CD4-positive, alpha-beta T cell treated with Interleukin-12 subunit alpha and Interleukin-12 subunit beta, for 1 hour (primary cell): Measurements from ENCODE around the gene CDC16.
"Not testable (repeated sequence)": the region's sequence is repeated elsewhere in the genome, so short reads cannot be mapped to it uniquely, and the experiment has no call there.

Source experiments
- DNase-seq: peaks from one replicate; pipeline ENCODE4 v3.0.0-alpha.2; 2020

Gene CDC16, protein sequence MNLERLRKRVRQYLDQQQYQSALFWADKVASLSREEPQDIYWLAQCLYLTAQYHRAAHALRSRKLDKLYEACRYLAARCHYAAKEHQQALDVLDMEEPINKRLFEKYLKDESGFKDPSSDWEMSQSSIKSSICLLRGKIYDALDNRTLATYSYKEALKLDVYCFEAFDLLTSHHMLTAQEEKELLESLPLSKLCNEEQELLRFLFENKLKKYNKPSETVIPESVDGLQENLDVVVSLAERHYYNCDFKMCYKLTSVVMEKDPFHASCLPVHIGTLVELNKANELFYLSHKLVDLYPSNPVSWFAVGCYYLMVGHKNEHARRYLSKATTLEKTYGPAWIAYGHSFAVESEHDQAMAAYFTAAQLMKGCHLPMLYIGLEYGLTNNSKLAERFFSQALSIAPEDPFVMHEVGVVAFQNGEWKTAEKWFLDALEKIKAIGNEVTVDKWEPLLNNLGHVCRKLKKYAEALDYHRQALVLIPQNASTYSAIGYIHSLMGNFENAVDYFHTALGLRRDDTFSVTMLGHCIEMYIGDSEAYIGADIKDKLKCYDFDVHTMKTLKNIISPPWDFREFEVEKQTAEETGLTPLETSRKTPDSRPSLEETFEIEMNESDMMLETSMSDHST

DNA sequence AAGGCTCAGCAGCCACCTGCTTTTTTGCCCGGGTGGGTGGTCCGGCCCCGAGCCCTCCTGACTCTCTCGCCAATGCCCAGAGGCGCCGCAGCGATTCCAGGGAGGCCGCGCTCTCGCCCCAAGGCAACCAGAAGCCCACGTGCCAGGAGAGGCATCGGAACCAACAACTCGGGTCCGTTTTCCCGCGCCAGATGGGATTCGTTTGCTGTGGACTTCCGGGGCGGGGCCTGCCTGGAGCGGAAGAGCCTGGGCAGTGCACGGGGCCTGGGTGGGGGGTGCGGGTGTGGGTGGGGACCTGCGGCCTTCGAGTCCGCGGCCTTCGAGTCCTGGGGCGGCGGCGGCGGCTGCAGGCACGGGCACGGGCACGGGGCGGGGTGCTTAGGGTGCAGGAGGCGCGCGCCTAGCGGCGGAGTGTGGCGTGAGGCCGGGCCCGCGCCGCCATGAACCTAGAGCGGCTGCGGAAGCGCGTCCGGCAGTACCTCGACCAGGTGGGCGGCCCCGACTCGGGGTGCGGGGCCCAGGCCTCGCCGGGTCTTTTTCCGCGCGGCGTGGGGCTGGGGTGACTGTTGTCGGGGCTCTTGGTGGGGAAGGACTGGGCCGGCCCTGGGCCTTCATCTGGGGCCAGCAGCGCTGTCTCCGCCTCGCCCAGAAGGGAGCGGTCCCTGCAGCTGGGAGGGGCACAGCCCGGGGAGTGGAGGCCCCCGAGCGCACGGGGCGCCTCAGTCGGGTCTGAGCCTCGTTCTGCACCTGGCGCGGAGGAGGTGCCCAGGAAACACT is at the start of gene CDC16:
CDC16 (plus strand) TSS at position 253 of the 777 bp plus-strand sequence; CDS start at position 441, 188 bp downstream.
- DNase-seq = peak; percentile 82

DNA sequence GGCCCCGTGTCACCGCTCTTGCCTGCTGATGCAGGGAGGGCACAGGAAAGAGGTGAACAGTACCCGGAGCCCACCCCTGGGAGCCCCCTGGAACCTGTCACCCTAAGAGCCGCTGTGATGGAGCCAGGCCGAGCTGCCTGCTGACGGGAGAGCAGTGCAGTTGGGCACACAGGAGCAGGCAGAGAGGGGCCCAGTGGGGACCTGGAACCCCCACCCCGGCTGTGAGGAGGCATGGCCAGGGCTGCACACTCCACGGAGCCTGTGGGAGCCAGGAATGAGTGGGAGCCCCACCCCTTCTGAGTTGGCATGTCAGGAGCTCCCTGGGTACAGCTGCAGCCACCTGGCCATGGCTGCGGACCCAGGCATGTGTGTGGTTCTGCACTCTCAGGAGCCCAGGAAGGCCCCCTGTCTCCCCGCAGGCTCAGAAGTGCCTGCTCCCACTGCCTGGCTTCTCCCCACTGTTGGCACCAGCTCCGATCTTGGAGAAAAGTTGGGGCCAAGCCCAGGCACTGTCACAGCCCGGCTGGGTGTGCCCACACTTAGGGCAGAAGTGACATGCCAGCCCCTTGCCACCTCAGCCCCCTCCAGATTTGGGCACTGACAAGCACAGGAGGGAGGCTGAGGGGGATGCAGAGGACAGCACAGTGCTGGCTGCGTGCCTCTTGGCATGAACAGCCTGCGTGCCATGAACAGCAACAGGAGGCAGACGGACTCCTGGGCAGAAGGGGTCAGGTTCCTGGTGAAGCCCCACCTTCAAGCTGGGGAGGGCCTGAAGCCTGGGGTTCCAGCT is 49.3 kb upstream of the CDC16 start:
- no peak for DNase-seq

DNA sequence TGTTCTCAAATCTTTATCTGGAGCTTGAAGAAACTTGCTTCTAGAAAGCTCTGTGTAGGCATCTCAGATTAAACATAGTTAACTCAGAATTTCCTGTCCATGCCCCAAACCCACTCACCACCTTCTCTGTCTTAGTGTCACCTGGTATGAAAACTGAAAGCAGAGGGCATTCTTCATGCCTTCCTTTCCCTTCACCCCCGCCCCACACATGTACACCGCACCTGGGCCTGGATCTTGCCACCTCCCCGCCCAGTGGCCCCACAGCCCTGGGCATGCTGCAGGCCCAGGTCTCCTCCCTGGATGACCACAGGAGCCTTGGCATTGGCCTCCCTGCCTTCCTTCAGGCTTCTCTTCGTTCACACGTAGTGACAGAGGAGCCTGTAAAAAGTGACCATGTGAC is 39.8 kb upstream of the CDC16 start:
- DNase-seq = peak; percentile 21

DNA sequence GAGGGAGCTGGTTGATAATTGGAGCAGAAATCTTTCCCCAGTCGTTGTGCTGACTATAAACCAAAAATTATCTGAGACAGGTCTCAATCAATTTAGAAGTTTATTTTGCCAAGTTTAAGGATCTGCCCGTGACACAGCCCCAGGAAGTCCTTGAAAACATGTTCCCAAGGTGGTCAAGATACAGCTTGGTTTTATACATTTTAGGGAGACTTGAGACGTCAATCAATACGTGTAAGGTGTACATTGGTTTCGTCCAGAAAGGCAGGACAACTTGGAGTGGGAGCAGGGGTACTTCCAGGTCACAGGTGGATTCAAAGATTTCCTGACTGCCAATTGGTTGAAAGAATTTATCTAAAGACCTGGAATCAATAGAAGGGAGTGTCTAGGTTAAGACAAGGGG is 38.1 kb upstream of the CDC16 start:
- DNase-seq = no peak

DNA sequence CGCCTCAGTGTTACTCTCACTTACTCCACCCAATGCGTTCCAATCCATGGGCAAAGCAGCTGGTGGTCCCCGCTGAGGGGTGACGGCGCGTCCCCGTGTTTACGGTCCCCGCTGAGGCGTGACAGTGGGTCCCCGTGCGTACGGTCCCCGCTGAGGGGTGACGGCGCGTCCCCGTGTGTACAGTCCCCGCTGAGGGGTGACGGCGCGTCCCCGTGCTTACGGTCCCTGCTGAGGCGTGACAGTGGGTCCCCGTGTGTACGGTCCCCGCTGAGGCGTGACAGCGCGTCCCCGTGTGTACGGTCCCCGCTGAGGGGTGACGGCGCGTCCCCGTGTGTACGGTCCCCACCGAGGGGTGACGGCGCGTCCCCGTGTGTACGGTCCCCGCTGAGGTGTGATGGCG is 36.1 kb upstream of the CDC16 start:
- DNase-seq = no peak

DNA sequence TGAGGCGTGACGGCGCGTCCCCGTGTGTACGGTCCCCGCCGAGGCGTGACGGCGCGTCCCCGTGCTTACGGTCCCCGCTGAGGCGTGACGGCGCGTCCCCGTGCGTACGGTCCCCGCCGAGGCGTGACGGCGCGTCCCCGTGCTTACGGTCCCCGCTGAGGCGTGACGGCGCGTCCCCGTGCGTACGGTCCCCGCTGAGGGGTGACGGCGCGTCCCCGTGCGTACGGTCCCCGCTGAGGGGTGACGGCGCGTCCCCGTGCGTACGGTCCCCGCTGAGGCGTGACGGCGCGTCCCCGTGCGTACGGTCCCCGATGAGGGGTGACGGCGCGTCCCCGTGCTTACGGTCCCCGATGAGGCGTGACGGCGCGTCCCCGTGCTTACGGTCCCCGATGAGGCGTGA is 35.2 kb upstream of the CDC16 start:
- DNase-seq = not testable (repeated sequence)

DNA sequence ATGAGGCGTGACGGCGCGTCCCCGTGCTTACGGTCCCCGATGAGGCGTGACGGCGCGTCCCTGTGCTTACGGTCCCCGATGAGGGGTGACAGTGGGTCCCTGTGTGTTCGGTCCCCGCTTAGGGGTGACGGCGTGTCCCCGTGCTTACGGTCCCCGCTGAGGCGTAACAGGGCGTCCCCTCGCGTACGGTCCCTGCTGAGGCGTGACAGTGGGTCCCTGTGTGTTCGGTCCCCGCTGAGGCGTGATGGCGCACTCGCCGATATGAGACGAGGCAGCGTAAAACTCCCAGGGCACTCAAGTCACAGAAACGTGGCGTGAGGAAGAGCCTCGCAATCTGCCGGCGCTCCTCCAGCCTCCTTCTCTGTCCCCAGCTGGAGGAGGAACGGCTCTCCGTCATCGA is 34.7 kb upstream of the CDC16 start:
- DNase-seq = no peak

DNA sequence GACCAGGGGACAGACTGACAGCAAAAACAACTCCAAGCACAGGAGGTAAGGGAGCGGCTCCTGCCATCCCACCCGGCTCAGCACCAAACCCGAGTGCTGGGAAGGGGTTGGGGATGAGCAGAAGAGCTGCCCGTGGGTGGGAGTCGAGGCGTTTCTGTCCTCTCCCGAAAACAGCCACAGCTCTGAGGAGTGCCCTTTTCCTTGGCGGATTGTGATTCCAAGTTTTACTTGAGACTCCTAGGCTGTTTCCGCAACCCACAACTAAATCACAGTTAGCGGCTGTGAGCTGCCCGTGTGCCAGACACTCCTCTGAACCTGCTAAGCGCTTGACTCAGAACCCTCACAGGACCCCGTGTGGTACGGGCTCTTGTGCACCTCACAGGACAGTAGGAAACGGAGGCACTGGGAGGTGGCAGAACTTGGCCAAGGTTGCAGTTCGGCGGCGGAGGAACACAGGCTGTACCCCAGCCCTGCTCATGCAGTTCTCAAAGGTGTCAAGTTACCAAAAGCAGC is 34.2 kb upstream of the CDC16 start:
- no peak for DNase-seq

DNA sequence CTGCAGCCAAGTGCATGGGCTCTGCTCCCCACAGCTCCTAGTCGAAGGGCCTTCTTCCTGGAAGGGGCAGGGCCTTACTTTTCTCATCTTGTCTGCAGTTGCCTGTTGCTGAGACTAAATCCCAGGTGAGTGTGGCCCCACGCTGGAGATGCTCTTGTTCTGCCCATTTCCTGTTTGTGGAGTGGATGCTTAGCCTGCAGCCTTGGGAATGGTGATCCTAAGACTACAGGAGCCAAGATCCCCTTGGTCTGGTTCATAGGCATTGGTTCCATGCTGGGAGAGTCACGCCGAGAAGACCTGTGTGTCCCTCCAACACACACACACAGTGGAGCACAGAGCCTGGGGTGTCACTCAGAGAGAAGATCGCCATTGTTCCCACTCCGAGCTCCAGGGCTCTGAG is 32.1 kb upstream of the CDC16 start:
- no peak for DNase-seq

DNA sequence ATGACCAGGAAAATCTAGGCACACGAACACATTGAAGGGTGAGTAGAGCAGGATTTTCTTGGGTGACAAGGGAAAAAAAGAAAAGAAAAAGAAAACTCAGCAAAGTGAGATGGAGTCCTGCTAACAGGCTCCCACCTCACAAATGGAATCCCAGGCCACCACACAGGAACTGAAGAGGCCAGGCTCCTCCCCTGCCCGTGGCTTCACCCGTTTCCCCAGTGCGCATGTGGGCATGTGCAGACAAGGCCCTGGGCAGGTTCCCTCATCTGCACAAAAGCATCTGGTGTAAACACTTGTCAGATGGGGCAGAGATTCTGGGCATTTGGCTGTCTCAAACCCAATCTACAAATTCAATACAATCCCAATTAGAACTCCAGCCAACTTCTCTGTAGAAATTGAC is 31.2 kb upstream of the CDC16 start:
- peak; percentile 38 for DNase-seq

DNA sequence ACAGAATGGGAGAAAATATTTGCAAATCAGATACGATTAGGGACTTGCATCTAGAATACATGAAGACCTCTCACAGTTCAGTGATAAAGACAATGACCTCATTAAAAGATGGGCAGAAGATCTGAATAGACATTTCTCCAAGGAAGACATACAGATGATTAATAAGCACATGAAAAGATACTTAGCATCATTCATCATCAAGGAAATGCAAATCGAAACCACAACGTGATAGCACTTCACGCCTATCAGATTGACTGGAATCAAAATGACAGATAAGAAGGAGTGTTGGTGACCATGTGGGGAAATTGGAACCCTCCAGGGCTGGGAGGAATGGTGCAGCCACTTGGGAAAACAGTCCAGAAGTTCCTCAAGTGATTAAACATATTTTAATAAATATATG is 29.8 kb upstream of the CDC16 start:
- DNase-seq = no peak

DNA sequence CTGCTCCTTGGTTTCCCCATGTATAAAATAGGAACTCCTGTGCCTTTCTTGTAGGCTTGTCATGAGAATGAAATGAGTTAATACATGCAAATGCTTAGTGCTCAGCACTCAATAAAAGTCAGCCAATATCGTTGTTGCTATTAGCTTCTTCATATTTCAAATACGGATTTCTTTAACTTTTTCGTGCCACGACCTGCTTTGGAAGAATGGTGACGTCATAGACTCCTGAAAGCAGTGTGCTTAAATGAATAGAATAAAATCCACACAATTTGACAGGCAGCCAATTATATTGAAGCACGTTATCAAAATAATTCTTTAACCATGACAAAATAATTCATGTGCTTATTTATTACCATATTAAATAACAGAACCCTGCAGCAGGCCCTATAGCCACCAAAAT is 26.6 kb upstream of the CDC16 start:
- DNase-seq = no peak

DNA sequence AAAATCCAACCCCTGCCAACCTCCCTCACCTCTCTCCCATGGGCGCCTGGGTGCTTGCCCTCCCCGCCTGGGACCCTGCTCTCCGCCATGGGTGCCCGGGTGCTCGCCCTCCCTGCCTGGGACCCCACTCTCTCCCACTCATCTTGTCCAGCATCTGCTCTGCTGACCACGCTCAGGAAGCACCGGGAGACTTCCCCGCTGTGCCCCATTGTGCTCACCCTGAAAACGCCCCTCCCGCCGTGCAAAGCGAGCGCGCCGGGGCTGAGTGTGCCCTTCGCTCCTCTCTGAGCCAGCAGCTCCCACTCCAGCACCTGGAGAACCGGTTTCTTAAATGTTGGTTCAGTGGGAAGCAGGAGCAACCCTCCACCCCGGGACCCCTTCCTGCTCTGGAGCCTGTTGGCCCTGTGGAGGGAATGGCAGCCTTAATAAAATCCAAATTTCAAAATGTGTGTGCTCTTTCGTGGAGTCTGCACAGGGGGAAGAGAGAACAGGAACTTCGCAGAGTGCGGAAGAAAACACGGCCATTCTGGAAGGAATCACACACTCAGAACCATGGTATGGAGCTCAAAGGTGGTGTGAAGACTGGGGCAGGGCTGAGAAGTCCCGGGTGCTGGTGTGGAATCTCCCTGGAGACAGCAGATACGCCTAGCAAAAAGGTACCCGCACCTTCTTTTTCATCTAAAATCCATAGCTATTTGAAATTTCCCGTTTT is 23.1 kb upstream of the CDC16 start:
- DNase-seq = no peak

DNA sequence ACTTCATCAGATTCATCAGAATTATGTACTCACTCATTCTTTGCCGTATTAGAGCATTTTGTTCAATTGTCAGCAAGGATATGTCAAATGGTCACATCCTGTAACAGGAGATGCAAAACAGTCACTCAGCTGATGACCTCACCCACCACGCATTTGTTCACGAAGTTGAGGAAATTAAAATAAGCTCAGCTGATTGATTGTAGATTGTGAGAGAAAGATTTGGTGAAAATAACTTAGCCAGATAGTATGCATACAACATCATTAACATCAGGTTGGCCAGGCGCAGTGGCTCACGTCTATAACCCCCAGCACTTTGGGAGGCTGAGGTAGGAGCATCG is 22.6 kb upstream of the CDC16 start:
- DNase-seq = no peak

DNA sequence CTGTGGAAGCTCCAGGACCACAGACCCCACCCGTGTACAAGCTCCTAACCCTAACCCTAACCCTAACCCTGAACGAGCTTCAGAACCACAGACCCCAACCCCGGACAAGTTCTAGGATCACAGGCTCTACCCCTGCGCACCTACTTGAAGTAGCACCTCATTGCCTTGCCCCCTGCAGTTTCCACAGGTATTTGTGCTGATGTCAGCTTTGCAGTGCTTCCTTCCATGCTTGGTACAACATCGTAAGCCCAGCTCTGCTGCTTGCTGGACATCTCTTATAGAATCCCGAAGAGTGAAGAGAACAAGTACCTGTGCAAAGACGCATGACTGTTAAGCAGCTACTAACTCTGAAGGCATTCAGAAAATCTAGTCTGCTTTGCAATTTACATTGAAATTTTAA is 20.7 kb upstream of the CDC16 start:
- DNase-seq = no peak

DNA sequence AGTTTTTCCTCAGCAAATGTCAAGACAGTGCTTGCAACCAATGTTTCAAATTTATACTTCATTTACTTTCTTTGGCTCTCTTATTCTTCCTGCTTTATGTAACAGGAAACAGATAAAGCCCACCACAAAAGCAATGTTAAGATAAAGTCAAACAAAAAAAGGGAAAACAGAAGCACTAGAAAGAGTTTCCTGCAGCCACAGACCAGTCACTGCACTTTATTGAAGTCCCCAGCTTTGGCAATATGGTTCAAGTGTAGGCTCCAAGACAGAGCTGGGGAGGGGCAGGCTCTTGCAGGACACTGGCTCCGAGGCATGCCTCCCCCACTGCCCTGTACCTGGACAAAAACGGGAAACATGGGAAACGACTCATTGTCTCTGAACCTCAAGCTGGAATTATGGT is 15.3 kb upstream of the CDC16 start:
- no peak for DNase-seq

DNA sequence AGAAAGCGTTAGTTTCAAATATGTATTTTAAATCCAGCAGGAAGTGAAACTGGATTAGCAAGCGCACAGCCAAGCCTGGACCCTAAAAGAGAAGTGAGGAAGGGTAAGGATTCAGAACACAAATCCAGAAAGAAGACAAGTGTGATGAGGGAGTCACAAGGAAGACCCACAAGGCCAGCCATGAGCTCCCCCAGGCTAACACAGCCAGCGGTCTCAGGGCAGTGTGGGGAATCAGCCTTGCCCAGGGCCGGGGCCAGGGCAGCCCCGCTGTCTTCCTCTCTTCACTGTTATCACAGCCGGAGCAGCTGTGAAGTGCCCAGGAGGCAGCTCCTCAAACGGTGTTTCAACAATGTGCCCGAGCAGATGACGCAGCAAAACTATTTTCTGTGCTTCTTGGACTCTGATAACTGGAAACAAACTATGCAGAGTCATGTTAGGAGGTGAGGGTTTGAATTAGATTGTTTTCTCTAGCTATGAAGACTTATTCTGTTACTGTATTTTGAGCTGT is 12.2 kb upstream of the CDC16 start:
- DNase-seq = no peak

DNA sequence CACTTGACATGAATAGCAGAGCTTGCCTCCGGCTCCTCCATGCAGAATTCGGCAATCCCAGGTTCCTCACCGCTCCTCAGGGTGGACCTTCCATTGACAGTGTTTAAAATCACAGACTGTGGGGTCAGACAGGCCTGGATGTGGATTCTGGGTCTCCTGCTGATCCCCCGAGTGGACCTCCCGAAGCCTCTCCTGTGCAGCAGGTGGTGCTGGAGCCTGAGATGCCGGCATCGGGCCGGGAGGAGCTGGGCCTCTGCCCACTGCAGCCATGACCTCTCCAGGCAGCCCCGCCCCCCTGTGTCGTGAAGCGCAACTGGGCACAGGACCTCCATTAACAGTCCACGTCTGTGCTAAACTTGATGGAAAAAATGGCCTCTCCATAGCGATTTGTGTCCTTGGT is 10.5 kb upstream of the CDC16 start:
- no peak for DNase-seq

DNA sequence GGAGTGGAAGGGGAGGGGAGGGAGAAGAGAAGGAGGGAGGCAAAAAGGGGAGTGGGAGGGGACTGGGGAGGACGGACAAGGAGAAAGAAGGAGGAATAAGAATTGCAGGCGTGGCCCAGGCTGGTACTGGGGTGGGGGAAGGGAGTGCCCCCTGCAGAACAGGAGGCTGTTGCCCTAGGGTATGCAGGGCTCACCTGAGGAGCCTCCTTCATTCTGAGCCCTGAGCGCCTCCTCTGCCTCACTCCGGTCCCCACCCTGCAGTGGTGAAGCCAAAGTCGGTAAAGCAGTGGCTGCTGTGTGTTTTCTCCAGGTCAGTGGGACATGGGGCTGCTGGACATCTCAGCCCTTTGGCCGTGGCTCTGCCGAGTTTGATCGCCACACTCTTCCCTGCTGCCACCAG is 9.1 kb upstream of the CDC16 start:
- no peak for DNase-seq

DNA sequence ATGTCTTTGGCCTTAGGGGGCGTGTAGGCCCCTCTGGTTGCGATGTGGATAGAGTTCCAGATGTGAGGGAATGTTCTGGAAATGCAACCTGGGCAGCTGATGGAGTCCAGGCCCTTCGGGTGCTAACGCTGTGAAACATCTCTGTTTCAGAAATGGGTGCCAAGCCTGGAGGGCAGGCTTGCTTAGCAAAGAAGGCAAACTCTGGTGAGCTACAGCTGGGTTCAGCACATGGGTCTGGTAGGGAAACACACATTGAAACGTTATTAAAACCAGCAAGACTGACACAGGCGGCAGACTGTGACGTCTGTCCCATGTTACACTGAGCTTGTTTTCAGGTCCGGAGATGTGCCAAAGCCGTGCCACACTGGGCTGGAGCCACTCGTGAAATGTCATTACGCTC is 8.6 kb upstream of the CDC16 start:
- DNase-seq = no peak

DNA sequence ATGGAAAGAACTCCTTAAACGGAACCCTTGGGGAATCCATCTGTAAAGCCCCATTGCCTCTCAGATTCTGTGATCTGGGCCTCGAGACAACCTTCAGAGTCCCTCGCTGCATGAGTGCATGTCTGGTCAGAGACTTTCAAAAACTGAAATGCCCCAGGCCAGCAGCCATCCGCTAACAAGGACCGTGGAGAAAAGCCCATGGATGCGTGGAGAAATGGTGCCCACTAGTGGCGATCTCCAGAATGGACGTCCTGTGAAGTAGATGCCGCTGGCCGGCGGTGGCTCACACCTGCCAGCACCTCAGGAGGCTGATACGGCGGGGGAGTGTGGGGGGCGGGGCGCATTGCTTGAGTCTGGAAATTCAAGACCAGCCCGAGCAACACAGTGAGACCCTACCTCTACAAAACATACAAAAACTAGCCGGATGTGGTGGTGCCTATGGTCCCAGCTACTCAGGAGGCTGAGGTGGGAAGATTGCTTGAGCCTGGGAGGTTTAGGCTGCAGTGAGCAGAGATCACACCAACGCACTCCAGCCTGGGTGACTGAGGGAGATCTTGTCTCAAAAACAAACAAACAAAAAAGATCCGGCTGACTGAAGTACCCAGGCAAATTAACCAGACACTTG is 7.9 kb upstream of the CDC16 start:
- DNase-seq = peak; percentile 88

DNA sequence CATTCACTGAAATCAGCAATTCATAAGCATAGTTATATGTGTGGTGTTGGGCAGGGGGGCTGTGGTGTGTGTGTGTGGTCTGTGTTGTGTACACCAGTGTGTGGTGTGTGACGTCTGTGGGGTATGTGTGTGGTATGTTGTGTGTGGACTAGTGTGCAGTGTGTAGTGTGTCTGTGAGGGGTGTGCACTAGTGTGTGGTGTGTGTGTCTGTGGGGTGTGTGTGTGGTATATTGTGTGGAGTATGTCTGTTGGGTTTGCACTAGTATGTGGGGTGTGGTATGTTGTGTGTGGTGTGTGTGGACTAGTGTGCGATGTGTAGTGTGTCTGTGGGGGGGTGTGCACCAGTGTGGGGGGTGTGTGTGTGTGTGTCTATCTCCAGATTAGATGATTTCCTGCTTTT is 7.2 kb upstream of the CDC16 start:
- DNase-seq = no peak
